Measurements from ENCODE around the gene ZDHHC14.

The ZDHHC14 gene

DNA sequence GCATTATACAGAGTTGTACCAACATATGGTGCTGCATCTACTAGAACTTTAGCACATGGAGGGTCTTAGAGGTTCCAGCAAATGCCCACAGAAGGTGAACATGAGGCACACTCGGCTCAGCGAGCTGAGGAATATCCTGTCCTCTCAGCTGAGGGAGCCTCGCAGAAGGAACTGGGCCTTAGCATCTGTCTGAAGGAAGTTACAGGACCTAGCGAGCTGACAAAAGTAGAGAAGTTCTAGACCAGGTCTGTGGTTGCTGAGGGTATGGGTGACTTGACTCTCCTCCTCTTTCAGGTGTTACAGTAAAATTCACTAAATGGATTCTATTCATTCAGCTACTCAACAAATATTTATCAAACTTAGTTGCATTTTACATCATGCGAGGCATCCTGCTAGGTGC, 157.2 kb downstream of the ZDHHC14 start:
- Histone ChIP-seq H3K4me3 (ENCODE audit: low read depth, low read length) (no peak overlapping the region), H3K4me1 (ENCODE audit: control insufficient read depth, insufficient read depth, low read length) (peaks cover 21% of the 10 kb centered on the region), H3K27ac (ENCODE audit: low read depth, low read length) (no peak overlapping the region), H3K9me3 (ENCODE audit: control insufficient read depth, insufficient read depth, low read length) (no peaks in the 10 kb centered on the region), H3K27me3 (ENCODE audit: control insufficient read depth, insufficient read depth, low read length) (no peaks in the 10 kb centered on the region), H3K9ac (ENCODE audit: low read depth, low read length) (no peak overlapping the region), H3K36me3 (ENCODE audit: control insufficient read depth, insufficient read depth, low read length) (no peaks in the 10 kb centered on the region)

DNA sequence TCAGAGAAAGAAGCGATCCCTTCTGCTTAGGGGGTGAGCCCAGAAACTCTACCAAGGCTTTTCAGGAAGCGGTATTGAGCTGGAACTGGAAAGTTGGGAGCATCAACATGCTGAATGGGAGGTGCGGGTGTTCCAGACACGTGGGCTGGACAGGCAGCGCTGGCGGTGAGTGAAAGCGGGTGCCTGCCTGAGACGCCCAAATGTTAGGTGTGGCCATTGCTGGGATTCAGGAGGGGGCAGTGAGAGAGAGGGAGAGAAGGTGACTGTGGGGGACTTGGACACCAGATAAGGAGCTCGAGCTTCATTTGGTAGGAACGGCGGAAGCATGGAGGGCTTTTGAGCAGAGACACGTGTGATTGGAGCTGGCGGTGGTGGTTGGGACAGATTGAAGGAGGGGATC, 157.7 kb downstream of the ZDHHC14 start:
- H3K9ac ChIP-seq (ENCODE audit: low read depth, low read length) = no peak overlapping the region
- H3K4me1 ChIP-seq (ENCODE audit: control insufficient read depth, insufficient read depth, low read length) = peaks cover 18% of the 10 kb centered on the region
- no peak overlapping the region for H3K27ac ChIP-seq (ENCODE audit: low read depth, low read length)
- no peaks in the 10 kb centered on the region for H3K9me3 ChIP-seq (ENCODE audit: control insufficient read depth, insufficient read depth, low read length)
- no peaks in the 10 kb centered on the region for H3K36me3 ChIP-seq (ENCODE audit: control insufficient read depth, insufficient read depth, low read length)
- no peaks in the 10 kb centered on the region for H3K27me3 ChIP-seq (ENCODE audit: control insufficient read depth, insufficient read depth, low read length)
- H3K4me3 ChIP-seq (ENCODE audit: low read depth, low read length) = no peak overlapping the region

DNA sequence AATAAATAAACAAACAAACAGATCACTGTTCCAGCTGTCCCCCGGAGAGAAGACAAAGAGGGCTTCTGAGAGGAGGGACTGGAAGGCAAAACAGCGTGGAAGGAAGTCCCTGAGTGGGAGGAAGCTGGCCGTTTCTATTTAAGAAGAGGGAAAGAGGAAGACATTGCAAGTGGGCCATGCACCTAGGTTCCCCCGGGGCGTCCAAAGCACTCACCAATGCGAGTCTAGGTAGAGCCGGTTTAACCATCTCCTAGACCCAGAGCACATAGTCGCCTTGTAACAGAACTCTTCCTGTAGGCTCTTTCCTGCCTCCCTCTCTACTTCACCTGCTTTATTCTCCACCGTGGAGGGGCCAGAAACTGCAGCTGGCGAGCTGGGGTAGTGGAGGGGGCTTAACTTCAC, 158.4 kb downstream of the ZDHHC14 start:
- Histone ChIP-seq H3K27me3 (ENCODE audit: control insufficient read depth, insufficient read depth, low read length) (no peaks in the 10 kb centered on the region), H3K9ac (ENCODE audit: low read depth, low read length) (no peak overlapping the region), H3K9me3 (ENCODE audit: control insufficient read depth, insufficient read depth, low read length) (no peaks in the 10 kb centered on the region), H3K4me3 (ENCODE audit: low read depth, low read length) (no peak overlapping the region), H3K27ac (ENCODE audit: low read depth, low read length) (no peak overlapping the region), H3K36me3 (ENCODE audit: control insufficient read depth, insufficient read depth, low read length) (no peaks in the 10 kb centered on the region), H3K4me1 (ENCODE audit: control insufficient read depth, insufficient read depth, low read length) (peaks cover 14% of the 10 kb centered on the region)

DNA sequence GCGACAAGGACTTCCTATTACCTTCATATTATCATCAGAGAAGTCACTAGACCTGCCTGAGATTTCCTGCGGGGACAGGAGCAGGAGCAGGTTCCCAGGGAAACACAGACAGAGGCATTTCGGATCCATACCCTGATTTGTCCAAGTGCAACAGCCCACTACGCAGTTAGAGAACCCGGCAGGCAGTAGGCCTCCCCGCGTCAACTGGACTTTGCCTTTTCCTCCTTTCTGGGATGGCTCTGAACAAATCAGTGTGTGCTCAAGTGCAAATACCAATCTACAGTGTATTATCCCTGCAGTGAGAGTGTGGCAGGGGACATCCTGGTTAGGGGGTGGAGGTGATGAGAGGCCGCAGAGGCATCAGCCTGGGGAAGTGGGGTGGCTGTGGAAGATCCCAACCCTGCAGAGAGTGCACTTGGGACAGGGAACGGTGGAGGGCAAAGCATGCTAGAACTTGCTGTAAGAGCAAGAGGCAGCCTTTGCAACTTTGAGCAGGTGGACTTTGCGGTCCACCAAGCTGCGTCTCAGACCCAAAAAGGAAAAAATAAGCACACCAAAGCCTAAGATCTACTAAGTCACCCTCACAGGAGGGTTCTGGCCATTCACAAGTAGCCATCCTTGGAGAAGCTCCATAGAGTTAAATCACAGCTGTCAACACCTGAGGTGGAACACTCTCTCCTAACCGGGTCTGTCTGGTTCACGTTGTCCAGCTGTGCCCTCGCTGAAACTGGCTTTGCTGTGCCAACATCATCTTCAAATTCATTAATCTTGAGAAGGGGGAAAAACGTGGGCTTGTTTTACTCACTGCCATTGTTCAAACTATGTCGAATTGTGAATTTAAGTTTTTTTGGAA, 159.1 kb downstream of the ZDHHC14 start:
- Histone ChIP-seq H3K27me3 (ENCODE audit: control insufficient read depth, insufficient read depth, low read length) (no peaks in the 10 kb centered on the region), H3K4me1 (ENCODE audit: control insufficient read depth, insufficient read depth, low read length) (peaks cover 10% of the 10 kb centered on the region), H3K9ac (ENCODE audit: low read depth, low read length) (no peak overlapping the region), H3K36me3 (ENCODE audit: control insufficient read depth, insufficient read depth, low read length) (no peaks in the 10 kb centered on the region), H3K4me3 (ENCODE audit: low read depth, low read length) (no peak overlapping the region), H3K27ac (ENCODE audit: low read depth, low read length) (no peak overlapping the region), H3K9me3 (ENCODE audit: control insufficient read depth, insufficient read depth, low read length) (no peaks in the 10 kb centered on the region)

DNA sequence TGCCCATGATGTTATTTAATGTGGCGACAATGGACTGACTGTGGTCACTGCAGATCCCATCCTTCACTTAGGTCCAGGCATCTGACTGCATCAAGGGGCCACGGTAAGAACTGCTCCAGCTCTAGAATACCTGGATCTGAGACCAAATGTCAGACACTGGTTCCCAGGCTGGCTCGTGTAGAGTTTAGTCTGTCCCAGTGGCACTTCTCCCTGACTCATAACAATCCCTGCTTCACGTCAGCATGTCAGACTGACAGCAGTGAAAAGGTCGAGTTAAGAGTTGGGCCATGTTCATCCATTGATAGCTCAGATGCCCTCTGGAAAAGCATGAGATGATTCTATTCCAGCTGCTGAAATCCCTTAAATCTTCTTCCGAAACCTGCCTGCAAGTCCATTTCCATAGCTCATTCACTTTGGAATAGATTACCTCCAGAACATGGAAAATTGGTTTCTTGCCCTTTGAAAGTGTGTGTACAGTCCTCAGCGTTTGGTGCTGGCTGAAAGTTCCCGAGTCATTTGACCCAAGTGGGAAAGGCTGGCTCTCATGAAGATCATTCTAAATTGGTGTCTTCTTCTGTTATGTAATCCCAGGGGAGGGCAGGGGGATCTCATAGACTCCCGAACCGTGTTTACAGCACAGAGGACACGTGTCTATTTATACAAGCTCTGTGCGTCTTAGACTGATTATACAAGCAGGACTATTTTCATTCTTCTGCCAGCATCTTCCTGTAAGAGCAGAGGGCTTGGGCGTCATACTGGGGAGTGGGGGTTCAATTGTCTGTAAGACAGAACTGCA, 160.8 kb downstream of the ZDHHC14 start:
- peaks cover 8% of the 10 kb centered on the region; the same call in 1 of the 2 replicates for H3K4me1 ChIP-seq (ENCODE audit: control insufficient read depth, insufficient read depth, low read length)

DNA sequence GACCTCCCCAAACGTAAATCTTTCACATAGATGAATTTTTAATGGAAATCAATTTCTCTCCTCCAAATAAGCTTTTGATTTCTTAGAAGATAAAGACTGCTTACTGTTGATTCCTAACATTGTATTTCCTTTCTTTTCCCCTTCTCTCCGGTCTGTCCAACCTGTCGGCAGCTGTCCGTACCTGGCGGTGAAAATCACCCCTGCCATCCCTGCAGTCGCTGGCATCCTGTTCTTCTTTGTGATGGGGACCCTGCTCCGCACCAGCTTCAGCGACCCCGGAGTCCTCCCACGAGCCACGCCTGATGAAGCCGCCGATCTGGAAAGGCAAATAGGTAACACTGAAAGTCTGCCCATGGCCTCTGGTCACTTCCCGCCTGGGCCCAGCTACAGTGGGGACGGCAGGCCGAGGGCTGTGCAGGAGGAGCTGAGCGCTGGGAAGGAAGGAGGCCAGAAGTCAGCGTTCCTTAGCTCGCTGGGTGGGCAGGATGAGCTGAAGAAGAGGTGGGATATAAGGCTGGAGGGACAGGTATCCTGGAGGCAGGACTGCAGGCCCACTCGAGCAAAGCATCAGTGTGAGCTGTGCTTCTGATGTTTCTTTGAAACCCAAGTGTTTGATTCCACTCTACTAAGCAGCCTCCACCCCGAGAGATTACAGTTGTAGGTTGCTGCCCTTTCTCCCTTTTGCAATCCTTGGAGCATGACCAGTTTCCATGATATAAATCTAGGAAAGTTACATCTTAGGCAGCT, 161.6 kb downstream of the ZDHHC14 start:
- Histone ChIP-seq H3K4me3 (ENCODE audit: low read depth, low read length) (no peak overlapping the region), H3K27ac (ENCODE audit: low read depth, low read length) (no peak overlapping the region), H3K4me1 (ENCODE audit: control insufficient read depth, insufficient read depth, low read length) (peaks cover 10% of the 10 kb centered on the region; the same call in 1 of the 2 replicates), H3K36me3 (ENCODE audit: control insufficient read depth, insufficient read depth, low read length) (no peaks in the 10 kb centered on the region), H3K9me3 (ENCODE audit: control insufficient read depth, insufficient read depth, low read length) (no peaks in the 10 kb centered on the region), H3K27me3 (ENCODE audit: control insufficient read depth, insufficient read depth, low read length) (no peaks in the 10 kb centered on the region), H3K9ac (ENCODE audit: low read depth, low read length) (no peak overlapping the region)

More for the DNA sequence above, 160.8 kb downstream of the ZDHHC14 start:
- no peaks in the 10 kb centered on the region for H3K27me3 ChIP-seq (ENCODE audit: control insufficient read depth, insufficient read depth, low read length)
- no peak overlapping the region for H3K4me3 ChIP-seq (ENCODE audit: low read depth, low read length)
- no peaks in the 10 kb centered on the region for H3K36me3 ChIP-seq (ENCODE audit: control insufficient read depth, insufficient read depth, low read length)
- no peaks in the 10 kb centered on the region for H3K9me3 ChIP-seq (ENCODE audit: control insufficient read depth, insufficient read depth, low read length)
- no peak overlapping the region for H3K27ac ChIP-seq (ENCODE audit: low read depth, low read length)
- H3K9ac ChIP-seq (ENCODE audit: low read depth, low read length) = no peak overlapping the region

DNA sequence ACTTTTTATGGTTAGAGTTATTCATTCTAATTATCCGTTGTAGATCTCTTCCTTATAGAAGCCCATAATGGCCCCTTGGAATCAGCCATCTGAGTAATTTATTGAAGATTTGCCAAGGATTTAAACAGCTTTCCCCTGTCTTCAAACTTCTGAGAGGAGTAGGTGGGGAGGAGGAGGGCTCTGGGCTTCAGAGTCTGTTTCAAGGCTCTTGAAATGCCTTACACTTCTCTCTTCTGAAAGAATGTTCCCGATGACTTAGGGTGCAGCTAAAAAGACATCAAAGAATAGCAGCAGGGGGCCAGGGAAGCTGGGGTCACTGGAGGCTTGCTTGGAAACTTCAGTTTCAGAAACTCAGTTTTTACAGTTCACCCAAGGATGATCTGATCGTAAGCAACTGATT, 165.3 kb downstream of the ZDHHC14 start:
- no peaks in the 10 kb centered on the region for H3K36me3 ChIP-seq (ENCODE audit: control insufficient read depth, insufficient read depth, low read length)
- H3K4me3 ChIP-seq (ENCODE audit: low read depth, low read length) = no peak overlapping the region
- no peaks in the 10 kb centered on the region for H3K9me3 ChIP-seq (ENCODE audit: control insufficient read depth, insufficient read depth, low read length)
- no peak overlapping the region for H3K27ac ChIP-seq (ENCODE audit: low read depth, low read length)
- H3K27me3 ChIP-seq (ENCODE audit: control insufficient read depth, insufficient read depth, low read length) = peaks cover 8% of the 10 kb centered on the region; the same call in 1 of the 2 replicates
- H3K9ac ChIP-seq (ENCODE audit: low read depth, low read length) = no peak overlapping the region
- H3K4me1 ChIP-seq (ENCODE audit: control insufficient read depth, insufficient read depth, low read length) = peaks cover 12% of the 10 kb centered on the region

DNA sequence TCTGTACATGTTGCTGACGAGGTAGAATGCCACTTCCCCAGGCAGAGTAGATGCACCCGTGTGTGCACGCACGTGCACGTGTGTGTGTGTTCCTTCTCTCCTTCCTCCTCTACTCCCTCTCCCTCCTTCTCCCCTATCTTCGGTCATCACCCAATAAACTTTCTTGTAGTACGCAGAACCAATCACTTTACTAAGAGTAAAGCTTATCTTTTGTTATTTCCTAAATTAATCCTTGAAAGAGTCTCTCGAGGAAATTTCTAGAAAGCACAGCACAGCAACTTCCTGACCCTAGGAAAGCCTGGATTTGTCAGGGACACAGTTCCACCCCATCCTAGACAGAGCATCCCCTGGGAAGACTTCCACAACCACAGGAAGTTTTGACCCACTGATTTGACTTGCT, 166.1 kb downstream of the ZDHHC14 start:
- Histone ChIP-seq H3K27ac (ENCODE audit: low read depth, low read length) (no peak overlapping the region), H3K27me3 (ENCODE audit: control insufficient read depth, insufficient read depth, low read length) (peaks cover 8% of the 10 kb centered on the region; the same call in 1 of the 2 replicates), H3K9me3 (ENCODE audit: control insufficient read depth, insufficient read depth, low read length) (no peaks in the 10 kb centered on the region), H3K4me1 (ENCODE audit: control insufficient read depth, insufficient read depth, low read length) (peaks cover 20% of the 10 kb centered on the region), H3K9ac (ENCODE audit: low read depth, low read length) (no peak overlapping the region), H3K4me3 (ENCODE audit: low read depth, low read length) (no peak overlapping the region), H3K36me3 (ENCODE audit: control insufficient read depth, insufficient read depth, low read length) (no peaks in the 10 kb centered on the region)

DNA sequence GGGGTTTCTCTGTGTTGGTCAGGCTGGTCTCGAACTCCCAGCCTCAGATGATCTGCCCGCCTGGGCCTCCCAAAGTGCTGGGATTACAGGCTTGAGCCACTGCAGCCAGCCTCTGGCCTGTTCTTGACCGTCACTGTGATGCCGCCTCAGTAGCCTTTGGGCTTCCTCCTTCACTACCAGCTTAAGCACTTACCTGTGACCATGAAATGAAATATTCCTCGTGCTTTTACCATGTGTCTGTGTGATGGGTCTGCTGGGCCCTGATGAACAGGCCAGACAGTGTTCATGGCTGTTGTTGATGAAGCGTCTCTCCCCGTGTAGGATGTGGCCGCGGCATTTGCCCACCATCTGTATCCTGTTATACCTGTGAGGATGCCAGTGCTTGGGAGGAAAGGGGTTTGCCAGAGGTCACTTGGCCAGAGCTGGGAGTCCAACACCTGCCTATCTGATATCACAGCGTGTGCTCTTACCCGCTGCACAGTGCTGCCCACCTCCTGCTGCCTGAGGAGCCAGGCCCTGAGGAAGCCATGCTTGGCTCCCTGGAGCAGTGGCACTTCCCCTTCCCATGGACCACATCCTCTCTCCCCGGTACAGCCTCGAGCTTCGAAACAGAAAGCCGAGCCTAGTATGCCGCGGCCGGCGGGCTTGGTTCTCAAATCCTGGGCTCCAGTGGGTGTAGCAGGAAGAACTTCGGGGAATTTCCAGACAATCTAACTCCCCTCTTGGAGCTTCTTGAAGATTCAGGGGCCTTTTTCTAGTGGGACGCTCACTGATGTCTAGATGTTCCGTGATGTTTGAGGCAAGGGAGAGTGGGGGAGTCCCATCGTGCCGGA, 167.9 kb downstream of the ZDHHC14 start:
- H3K36me3 ChIP-seq (ENCODE audit: control insufficient read depth, insufficient read depth, low read length) = no peaks in the 10 kb centered on the region
- no peaks in the 10 kb centered on the region for H3K9me3 ChIP-seq (ENCODE audit: control insufficient read depth, insufficient read depth, low read length)
- no peak overlapping the region for H3K27ac ChIP-seq (ENCODE audit: low read depth, low read length)
- no peak overlapping the region for H3K4me3 ChIP-seq (ENCODE audit: low read depth, low read length)
- peaks cover 8% of the 10 kb centered on the region; the same call in 1 of the 2 replicates for H3K27me3 ChIP-seq (ENCODE audit: control insufficient read depth, insufficient read depth, low read length)
- H3K4me1 ChIP-seq (ENCODE audit: control insufficient read depth, insufficient read depth, low read length) = peaks cover 34% of the 10 kb centered on the region
- no peak overlapping the region for H3K9ac ChIP-seq (ENCODE audit: low read depth, low read length)

DNA sequence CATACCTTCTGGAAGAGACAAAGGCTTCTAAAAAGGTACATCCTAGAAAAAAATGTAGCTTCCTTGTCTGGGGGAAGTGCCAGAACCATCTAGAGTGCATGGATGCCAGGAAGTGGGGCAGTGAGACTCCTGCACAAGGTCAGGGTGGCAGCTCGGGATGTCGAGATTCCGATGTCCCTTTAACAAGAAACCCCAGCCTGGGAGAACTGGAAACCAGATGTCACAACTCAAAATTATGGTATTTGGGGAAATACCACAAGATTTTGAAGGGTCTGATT, 168.4 kb downstream of the ZDHHC14 start:
- Histone ChIP-seq H3K4me3 (ENCODE audit: low read depth, low read length) (no peak overlapping the region), H3K9ac (ENCODE audit: low read depth, low read length) (no peak overlapping the region), H3K4me1 (ENCODE audit: control insufficient read depth, insufficient read depth, low read length) (peaks cover 36% of the 10 kb centered on the region)

More for the DNA sequence above, 168.4 kb downstream of the ZDHHC14 start:
- Histone ChIP-seq H3K27ac (ENCODE audit: low read depth, low read length) (no peak overlapping the region), H3K27me3 (ENCODE audit: control insufficient read depth, insufficient read depth, low read length) (peaks cover 8% of the 10 kb centered on the region; the same call in 1 of the 2 replicates), H3K9me3 (ENCODE audit: control insufficient read depth, insufficient read depth, low read length) (no peaks in the 10 kb centered on the region), H3K36me3 (ENCODE audit: control insufficient read depth, insufficient read depth, low read length) (no peaks in the 10 kb centered on the region)

Measured in HUES48 (cell line).